ENCODE results near the gene AGMAT.

Gene AGMAT

DNA sequence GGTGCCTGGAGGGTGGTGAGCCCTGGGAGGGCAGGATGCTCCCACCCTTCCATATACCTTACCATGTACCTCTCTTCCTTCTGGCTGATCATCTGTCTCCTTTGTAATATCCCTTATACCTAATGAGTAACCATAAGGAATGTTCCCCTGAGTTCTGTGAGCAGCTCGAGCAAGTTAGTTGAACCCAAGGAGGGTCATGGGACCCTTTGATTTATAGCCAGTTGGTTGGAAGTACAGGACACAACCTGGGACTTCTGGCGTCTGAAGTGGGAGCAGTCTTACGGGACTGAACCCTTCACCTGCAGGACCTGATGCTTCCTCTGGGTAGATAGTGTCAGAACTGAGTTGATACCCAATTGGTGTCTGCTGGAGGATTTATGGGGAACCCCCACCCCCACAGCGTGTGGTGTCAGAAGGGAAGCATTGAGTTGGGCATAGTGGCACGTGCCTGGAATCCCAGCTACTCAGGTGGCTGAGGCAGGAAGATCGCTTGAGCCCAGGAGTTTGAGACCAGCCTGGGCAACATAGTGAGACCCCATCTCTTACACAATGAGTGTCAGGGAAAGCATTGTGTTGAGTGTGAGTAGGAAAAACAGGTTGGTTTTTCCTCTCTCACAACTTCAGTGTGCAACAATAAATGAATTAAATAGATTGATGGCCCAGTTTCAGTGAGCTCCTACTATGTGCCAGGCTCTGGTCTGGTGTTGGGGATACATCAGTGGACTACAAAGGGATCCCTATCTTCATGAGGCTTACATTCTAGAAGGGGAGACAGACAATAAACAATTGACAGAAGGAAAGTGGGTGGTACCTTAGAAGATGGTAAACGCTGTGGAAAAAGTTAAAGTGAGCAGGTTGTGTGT lies 42.2 kb downstream of the AGMAT start:
- H4K91ac ChIP-seq (ENCODE audit: low read depth, low read length): no peak overlapping the region
- H3K27ac ChIP-seq (ENCODE audit: low read depth, low read length): no peak overlapping the region
- H4K12ac ChIP-seq (ENCODE audit: low read depth, low read length): no peak overlapping the region
- no peak overlapping the region for H3K18ac ChIP-seq (ENCODE audit: low read length)
- H3K4me2 ChIP-seq (ENCODE audit: low read length): no peak overlapping the region
- H3K4me3 ChIP-seq (ENCODE audit: low read depth, low read length): no peak overlapping the region
- WGBS (ENCODE audit: extremely low coverage, insufficient coverage, insufficient read length): no CpG with 5 or more reads among the region's 7 CpGs
- H3K27me3 ChIP-seq (ENCODE audit: insufficient read depth, low read length): no peaks in the 10 kb centered on the region
- H3K9me3 ChIP-seq (ENCODE audit: insufficient read depth, low read depth, low read length): no peaks in the 10 kb centered on the region
- H3K14ac ChIP-seq (ENCODE audit: low read length): no peak overlapping the region
- no peak overlapping the region for H3K4ac ChIP-seq (ENCODE audit: low read depth, low read length)
- H2BK120ac ChIP-seq (ENCODE audit: insufficient read depth, low read length, poor library complexity): no peak overlapping the region
- no peak overlapping the region for H2BK12ac ChIP-seq (ENCODE audit: low read length)
- H3K79me1 ChIP-seq (ENCODE audit: low read length): no peaks in the 10 kb centered on the region
- DNase-seq: no peak
- peaks cover 0 to 3% of the 10 kb centered on the region in 2 experiments for H3K4me1 ChIP-seq (ENCODE audit: control insufficient read depth in 1 of 2, insufficient read depth in 2 of 2, low read length in 2 of 2)
- H4K8ac ChIP-seq (ENCODE audit: low read depth, low read length): no peak overlapping the region
- peaks cover 31 to 38% of the 10 kb centered on the region in 2 experiments for H3K36me3 ChIP-seq (ENCODE audit: control insufficient read depth in 1 of 2, insufficient read depth in 2 of 2, low read length in 2 of 2)
- H3K23ac ChIP-seq (ENCODE audit: low read length): no peak overlapping the region
- H2BK5ac ChIP-seq (ENCODE audit: low read depth, low read length, poor library complexity): no peak overlapping the region
- H2AK5ac ChIP-seq (ENCODE audit: low read length): no peak overlapping the region
- no peak overlapping the region for H3K9ac ChIP-seq (ENCODE audit: low read length)
- no peak overlapping the region for H2AFZ ChIP-seq (ENCODE audit: insufficient read depth, low read length, poor library complexity)
- H3K79me2 ChIP-seq (ENCODE audit: control insufficient read depth, insufficient read depth, low read length, poor library complexity): no peaks in the 10 kb centered on the region

DNA sequence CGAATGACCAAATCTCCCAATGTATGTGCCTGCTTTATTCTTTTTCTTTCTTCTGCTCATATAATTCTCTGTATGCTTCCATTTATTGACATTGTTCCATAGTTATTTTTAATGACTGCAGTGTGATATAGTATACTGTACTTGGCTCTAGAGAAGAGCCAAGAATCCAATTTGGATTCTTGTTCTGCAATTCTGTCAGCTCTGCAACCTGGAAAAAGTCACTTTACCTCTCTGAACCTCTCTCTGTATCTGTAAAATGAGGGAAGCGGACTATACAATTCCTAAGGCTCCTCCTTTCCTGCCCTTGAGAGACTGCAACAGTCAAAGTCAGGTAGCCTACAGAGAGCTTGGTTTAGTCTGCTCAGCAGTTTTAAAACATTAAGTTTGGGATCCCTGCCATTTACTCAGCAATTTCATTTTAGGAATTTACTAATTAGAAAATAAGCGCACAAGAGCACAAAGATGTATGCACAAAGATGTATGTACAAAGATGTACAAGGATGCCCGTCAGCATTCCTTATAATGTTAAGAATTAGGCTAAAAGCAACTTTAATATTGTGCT lies 43.5 kb downstream of the AGMAT start:
- H3K36me3 ChIP-seq (ENCODE audit: control insufficient read depth in 1 of 2, insufficient read depth in 2 of 2, low read length in 2 of 2): peaks cover 23 to 39% of the 10 kb centered on the region in 2 experiments
- H3K9me3 ChIP-seq (ENCODE audit: insufficient read depth, low read depth, low read length): no peaks in the 10 kb centered on the region
- no peak overlapping the region for H4K8ac ChIP-seq (ENCODE audit: low read depth, low read length)
- DNase-seq: no peak
- no peaks in the 10 kb centered on the region for H3K27me3 ChIP-seq (ENCODE audit: insufficient read depth, low read length)
- no CpG with 5 or more reads among the region's 4 CpGs for WGBS (ENCODE audit: extremely low coverage, insufficient coverage, insufficient read length)
- no peak overlapping the region for H2BK5ac ChIP-seq (ENCODE audit: low read depth, low read length, poor library complexity)
- H3K79me1 ChIP-seq (ENCODE audit: low read length): no peaks in the 10 kb centered on the region
- H3K14ac ChIP-seq (ENCODE audit: low read length): no peak overlapping the region
- H3K27ac ChIP-seq (ENCODE audit: low read depth, low read length): no peak overlapping the region
- no peak overlapping the region for H4K91ac ChIP-seq (ENCODE audit: low read depth, low read length)
- H2AK5ac ChIP-seq (ENCODE audit: low read length): no peak overlapping the region
- H3K23ac ChIP-seq (ENCODE audit: low read length): no peak overlapping the region
- no peak overlapping the region for H2AFZ ChIP-seq (ENCODE audit: insufficient read depth, low read length, poor library complexity)
- H3K4me1 ChIP-seq (ENCODE audit: control insufficient read depth in 1 of 2, insufficient read depth in 2 of 2, low read length in 2 of 2): peaks cover 0 to 3% of the 10 kb centered on the region in 2 experiments
- no peak overlapping the region for H3K9ac ChIP-seq (ENCODE audit: low read length)
- H3K4me3 ChIP-seq (ENCODE audit: low read depth, low read length): no peak overlapping the region
- no peaks in the 10 kb centered on the region for H3K79me2 ChIP-seq (ENCODE audit: control insufficient read depth, insufficient read depth, low read length, poor library complexity)
- no peak overlapping the region for H3K4ac ChIP-seq (ENCODE audit: low read depth, low read length)
- no peak overlapping the region for H3K4me2 ChIP-seq (ENCODE audit: low read length)
- H3K18ac ChIP-seq (ENCODE audit: low read length): no peak overlapping the region
- H4K12ac ChIP-seq (ENCODE audit: low read depth, low read length): no peak overlapping the region
- no peak overlapping the region for H2BK120ac ChIP-seq (ENCODE audit: insufficient read depth, low read length, poor library complexity)
- no peak overlapping the region for H2BK12ac ChIP-seq (ENCODE audit: low read length)

DNA sequence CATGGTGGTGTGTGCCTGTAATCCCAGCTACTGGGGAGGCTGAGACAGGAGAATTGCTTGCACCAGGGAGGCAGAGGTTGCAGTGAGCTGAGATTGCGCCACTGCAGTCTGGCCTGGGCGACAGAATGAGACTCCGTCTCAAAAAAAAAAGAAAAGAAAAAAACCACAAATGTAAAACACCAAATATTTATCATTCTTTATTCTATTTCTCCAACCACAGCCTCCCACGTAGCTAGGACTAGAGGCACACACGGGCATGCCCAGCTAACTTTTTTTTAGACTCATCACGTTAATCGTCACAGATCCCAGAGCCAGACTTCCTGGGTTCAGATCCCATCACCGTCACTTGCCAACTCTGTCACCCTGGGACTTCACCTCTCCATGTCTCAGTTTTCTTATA lies 44.7 kb downstream of the AGMAT start:
- Histone ChIP-seq H3K4me2 (ENCODE audit: low read length) (no peak overlapping the region), H3K9me3 (ENCODE audit: insufficient read depth, low read depth, low read length) (no peaks in the 10 kb centered on the region), H3K14ac (ENCODE audit: low read length) (no peak overlapping the region), H3K18ac (ENCODE audit: low read length) (no peak overlapping the region), H3K27ac (ENCODE audit: low read depth, low read length) (no peak overlapping the region), H2AFZ (ENCODE audit: insufficient read depth, low read length, poor library complexity) (no peak overlapping the region), H3K23ac (ENCODE audit: low read length) (no peak overlapping the region), H2BK12ac (ENCODE audit: low read length) (no peak overlapping the region), H3K36me3 (ENCODE audit: control insufficient read depth in 1 of 2, insufficient read depth in 2 of 2, low read length in 2 of 2) (peaks cover 22 to 38% of the 10 kb centered on the region in 2 experiments), H3K4me1 (ENCODE audit: control insufficient read depth in 1 of 2, insufficient read depth in 2 of 2, low read length in 2 of 2) (peaks cover 0 to 3% of the 10 kb centered on the region in 2 experiments), H4K91ac (ENCODE audit: low read depth, low read length) (no peak overlapping the region), H4K12ac (ENCODE audit: low read depth, low read length) (no peak overlapping the region), H2BK120ac (ENCODE audit: insufficient read depth, low read length, poor library complexity) (no peak overlapping the region), H4K8ac (ENCODE audit: low read depth, low read length) (no peak overlapping the region), H3K27me3 (ENCODE audit: insufficient read depth, low read length) (no peaks in the 10 kb centered on the region), H3K9ac (ENCODE audit: low read length) (no peak overlapping the region), H3K4ac (ENCODE audit: low read depth, low read length) (no peak overlapping the region), H2BK5ac (ENCODE audit: low read depth, low read length, poor library complexity) (no peak overlapping the region), H3K4me3 (ENCODE audit: low read depth, low read length) (no peak overlapping the region), H3K79me2 (ENCODE audit: control insufficient read depth, insufficient read depth, low read length, poor library complexity) (no peaks in the 10 kb centered on the region), H3K79me1 (ENCODE audit: low read length) (no peaks in the 10 kb centered on the region), H2AK5ac (ENCODE audit: low read length) (no peak overlapping the region)
- DNase-seq: no peak
- no CpG with 5 or more reads among the region's 8 CpGs for WGBS (ENCODE audit: extremely low coverage, insufficient coverage, insufficient read length)

DNA sequence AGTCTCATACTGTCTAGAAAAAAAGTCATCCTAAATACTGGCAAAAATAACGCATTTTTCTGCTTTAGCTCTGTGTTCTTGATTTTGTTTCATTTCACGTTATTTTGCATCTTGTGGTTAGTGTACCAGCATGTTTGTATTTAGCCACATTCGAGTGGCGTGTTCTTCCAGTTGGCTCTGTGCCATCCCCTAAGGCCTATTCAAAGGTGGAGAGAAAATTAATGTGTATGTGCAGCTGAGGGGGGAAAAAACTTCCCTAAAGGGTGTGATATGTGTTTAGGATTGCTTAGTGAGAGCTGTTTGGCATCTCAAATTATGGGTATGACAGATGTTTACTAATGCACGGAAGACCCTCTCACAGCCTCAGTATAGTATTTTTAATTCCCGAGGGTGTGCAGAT lies 46.1 kb downstream of the AGMAT start:
- Histone ChIP-seq H3K27me3 (ENCODE audit: insufficient read depth, low read length) (no peaks in the 10 kb centered on the region), H3K27ac (ENCODE audit: low read depth, low read length) (no peak overlapping the region), H3K36me3 (ENCODE audit: control insufficient read depth in 1 of 2, insufficient read depth in 2 of 2, low read length in 2 of 2) (peaks cover 20 to 38% of the 10 kb centered on the region in 2 experiments), H2AK5ac (ENCODE audit: low read length) (no peak overlapping the region), H3K4me1 (ENCODE audit: control insufficient read depth in 1 of 2, insufficient read depth in 2 of 2, low read length in 2 of 2) (peaks cover 0 to 3% of the 10 kb centered on the region in 2 experiments), H3K23ac (ENCODE audit: low read length) (no peak overlapping the region), H2BK120ac (ENCODE audit: insufficient read depth, low read length, poor library complexity) (no peak overlapping the region), H3K18ac (ENCODE audit: low read length) (no peak overlapping the region), H2BK12ac (ENCODE audit: low read length) (no peak overlapping the region), H4K91ac (ENCODE audit: low read depth, low read length) (no peak overlapping the region), H3K4me3 (ENCODE audit: low read depth, low read length) (no peak overlapping the region), H3K79me1 (ENCODE audit: low read length) (no peaks in the 10 kb centered on the region), H3K9ac (ENCODE audit: low read length) (no peak overlapping the region), H3K4me2 (ENCODE audit: low read length) (no peak overlapping the region), H3K14ac (ENCODE audit: low read length) (no peak overlapping the region), H3K4ac (ENCODE audit: low read depth, low read length) (no peak overlapping the region), H3K9me3 (ENCODE audit: insufficient read depth, low read depth, low read length) (no peaks in the 10 kb centered on the region), H3K79me2 (ENCODE audit: control insufficient read depth, insufficient read depth, low read length, poor library complexity) (no peaks in the 10 kb centered on the region), H4K12ac (ENCODE audit: low read depth, low read length) (no peak overlapping the region), H2AFZ (ENCODE audit: insufficient read depth, low read length, poor library complexity) (no peak overlapping the region), H4K8ac (ENCODE audit: low read depth, low read length) (no peak overlapping the region), H2BK5ac (ENCODE audit: low read depth, low read length, poor library complexity) (no peak overlapping the region)
- no peak for DNase-seq
- WGBS (ENCODE audit: extremely low coverage, insufficient coverage, insufficient read length): no CpG with 5 or more reads among the region's 6 CpGs
